Endothelial cell of umbilical vein (primary cell): ENCODE measurements around the gene CD320. TPM values are rescaled to one million over a fixed set of nuclear protein-coding genes. Genes with fewer than 3 reads are reported as not detected.

ENCODE experiments used
- BruUV-seq: library from RNA; stranded (reverse); fragments of 400-500 nt; replicated peaks from 2 replicates; lab custom pipeline; 2021; lab: Mats Ljungman, UMichigan
- CTCF ChIA-PET: fragments of 300-600, 350-600 bp; sonication (Branson Sonifier 250); formaldehyde crosslinking; loops from one replicate; lab custom pipeline; 2021; ENCODE audit warnings: antibody characterized with exemption, inconsistent platforms; lab: Charles Lee
- POLR2A ChIA-PET: fragments of 300-600, 350-600 bp; sonication (Branson Sonifier 250); formaldehyde crosslinking; loops from one replicate; lab custom pipeline; 2021; ENCODE audit warnings: antibody characterized with exemption, inconsistent platforms; lab: Charles Lee
- DNase-seq: peaks from one replicate; pipeline ENCODE4 v3.0.0-alpha.2; 2011; ENCODE audit warnings: low read depth, low spot score
- FAIRE-seq: peaks from 2 replicates; lab custom pipeline; 2011; peaks lifted over from hg19 to GRCh38; lab: Jason Lieb, UNC
- H2AFZ ChIP-seq: 2 replicates; pipeline ENCODE4 v1.6.0; 2012; ENCODE audit warnings: low read depth, low read length, control low read depth, inconsistent platforms
- H3K27ac ChIP-seq: 2 replicates; pipeline ENCODE4 v1.5.1; 2011; ENCODE audit warnings: low read depth, mild to moderate bottlenecking, control low read depth, low read length, moderate library complexity; ENCODE audit not compliant: insufficient read depth
- H3K27me3 ChIP-seq, 2 experiments: 2 replicates each; pipeline versions ENCODE4 v1.6.0 to v1.6.1; 2011; ENCODE audit warnings: low read length in 2 of 2, mixed read lengths in 1 of 2; ENCODE audit not compliant: control insufficient read depth in 2 of 2, insufficient read depth in 2 of 2
- H3K36me3 ChIP-seq, 2 experiments: 2 replicates in 1 of 2; 3 replicates in 1 of 2; pipeline ENCODE4 v1.5.1; 2011; ENCODE audit warnings: low read length in 2 of 2, mild to moderate bottlenecking in 1 of 2, moderate library complexity in 1 of 2; ENCODE audit not compliant: control insufficient read depth in 2 of 2, insufficient read depth in 2 of 2; ENCODE audit errors: extremely low read depth in 1 of 2
- H3K4me1 ChIP-seq: 3 replicates; pipeline ENCODE4 v1.5.1; 2011; ENCODE audit warnings: mild to moderate bottlenecking, low read length; ENCODE audit not compliant: control insufficient read depth, insufficient read depth; ENCODE audit errors: extremely low read depth
- H3K4me2 ChIP-seq: 2 replicates; pipeline ENCODE4 v1.6.1; 2011; ENCODE audit warnings: low read length, control low read depth, mixed read lengths; ENCODE audit not compliant: insufficient read depth
- H3K4me3 ChIP-seq, 3 experiments: fragments of 200-600 bp in 1 of 3; sonication (generic), shearing (Covaris generic) in 1 of 3; replicated peaks in 1 of 3; 2 replicates each; pipeline ENCODE4 v1.5.1; 2011 to 2016; ENCODE audit warnings: control low read depth in 3 of 3, low read length in 3 of 3, mild to moderate bottlenecking in 2 of 3, inconsistent platforms in 1 of 3, low read depth in 1 of 3, moderate library complexity in 1 of 3; ENCODE audit not compliant: insufficient read depth in 1 of 3
- H3K79me2 ChIP-seq: 2 replicates; pipeline ENCODE4 v1.6.0; 2012; ENCODE audit warnings: low read length, inconsistent platforms; ENCODE audit not compliant: control insufficient read depth, insufficient read depth
- H3K9ac ChIP-seq: replicated peaks from 2 replicates; pipeline ENCODE3; 2011; ENCODE audit warnings: low read length, control low read depth; ENCODE audit not compliant: insufficient read depth; ENCODE audit errors: extremely low read depth
- H3K9me1 ChIP-seq: replicated peaks from 3 replicates; pipeline ENCODE4 v1.6.0; 2011; ENCODE audit warnings: mild to moderate bottlenecking, low read length; ENCODE audit not compliant: control insufficient read depth, insufficient read depth; ENCODE audit errors: extremely low read depth
- H3K9me3 ChIP-seq: replicated peaks from 2 replicates; pipeline ENCODE4 v1.5.1; 2012; ENCODE audit warnings: low read length, inconsistent platforms; ENCODE audit not compliant: control insufficient read depth, insufficient read depth
- H4K20me1 ChIP-seq: replicated peaks from 2 replicates; pipeline ENCODE3; 2011; ENCODE audit warnings: mild to moderate bottlenecking, low read length; ENCODE audit not compliant: control insufficient read depth, insufficient read depth; ENCODE audit errors: extremely low read depth
- EZH2 ChIP-seq: IDR thresholded peaks from 2 replicates; pipeline ENCODE4 v1.6.1; 2012; ENCODE audit warnings: borderline replicate concordance, low read depth, mild to moderate bottlenecking, moderate library complexity, low read length, inconsistent platforms; ENCODE audit not compliant: severe bottlenecking
- FOS ChIP-seq: IDR thresholded peaks from 2 replicates; pipeline ENCODE4 v1.6.1; 2011; ENCODE audit warnings: mild to moderate bottlenecking, low read length, moderate library complexity, borderline replicate concordance; ENCODE audit not compliant: insufficient read depth
- GATA2 ChIP-seq: IDR thresholded peaks from 2 replicates; pipeline ENCODE4 v1.7.0; 2011; ENCODE audit warnings: low read depth, mild to moderate bottlenecking, moderate library complexity, mixed read lengths, low read length; ENCODE audit not compliant: insufficient read length, insufficient read depth
- JUN ChIP-seq: IDR thresholded peaks from 2 replicates; pipeline ENCODE4 v1.6.1; 2011; ENCODE audit warnings: borderline replicate concordance, low read depth; ENCODE audit not compliant: insufficient read length, insufficient read depth
- MYC ChIP-seq: IDR thresholded peaks from one replicate; pipeline ENCODE4 v1.6.1; 2011; ENCODE audit warnings: mild to moderate bottlenecking, low read depth, low read length
- POLR2A ChIP-seq: IDR thresholded peaks from 2 replicates; pipeline ENCODE4 v1.6.1; 2012; ENCODE audit warnings: low read depth, mild to moderate bottlenecking, control low read depth, low read length
- POLR2AphosphoS5 ChIP-seq: IDR thresholded peaks from 2 replicates; pipeline ENCODE4 v1.6.1; 2012; ENCODE audit warnings: low read depth, mild to moderate bottlenecking, control low read depth, low read length, moderate library complexity; ENCODE audit not compliant: insufficient read depth
- dilution Hi-C: fragments of 300-500 bp; cut with MboI; formaldehyde crosslinking; loops from one replicate; pipeline ENCODE4 v1.15.0; 2019; ENCODE audit warnings: low sequenced_read_pairs; ENCODE audit not compliant: extremely low pct_ligation_motif_present
- intact Hi-C: fragments of 100-400 bp; cut with micrococcal nuclease; formaldehyde crosslinking; loops from one replicate; pipeline ENCODE4 v1.10.0; 2022
- polyA plus RNA-seq, 4 experiments: library from polyadenylated mRNA; depleted of rRNA in 3 of 4; stranded (reverse) in 3 of 4; unstranded in 1 of 4; fragments of >200 nt; gene quantifications; 2 replicates each; pipeline versions ENCODE4 v1.2.1 to v1.2.3, GENCODE V29; 2011 to 2012; ENCODE audit warnings: missing spikeins in 1 of 4
- total RNA-seq: library from RNA; stranded (reverse); gene quantifications from 2 replicates; pipeline ENCODE4 v1.2.3, GENCODE V29; 2021
- TF ChIP-seq, protein P1 (sequence below): IDR thresholded peaks from 2 replicates; pipeline ENCODE4 v1.6.1; 2011; ENCODE audit not compliant: insufficient read depth, insufficient read length
- TF ChIP-seq, protein P2 (sequence below), 2 donors: IDR thresholded peaks; 1 replicate in 1 of 2; 2 replicates in 1 of 2; pipeline ENCODE4 v1.5.1; 2011; ENCODE audit warnings: low read length in 2 of 2, mild to moderate bottlenecking in 2 of 2, moderate library complexity in 2 of 2, control low read depth in 1 of 2, inconsistent platforms in 1 of 2, low read depth in 1 of 2; ENCODE audit not compliant: insufficient read depth in 1 of 2; ENCODE audit errors: extremely low read depth in 1 of 2

Gene CD320
- total and polyA plus RNA-seq, 2 donors (not counting 3 experiments of a cell fraction or from before 2014, with no cell fraction given) = 84.9 to 190 TPM

DNA sequence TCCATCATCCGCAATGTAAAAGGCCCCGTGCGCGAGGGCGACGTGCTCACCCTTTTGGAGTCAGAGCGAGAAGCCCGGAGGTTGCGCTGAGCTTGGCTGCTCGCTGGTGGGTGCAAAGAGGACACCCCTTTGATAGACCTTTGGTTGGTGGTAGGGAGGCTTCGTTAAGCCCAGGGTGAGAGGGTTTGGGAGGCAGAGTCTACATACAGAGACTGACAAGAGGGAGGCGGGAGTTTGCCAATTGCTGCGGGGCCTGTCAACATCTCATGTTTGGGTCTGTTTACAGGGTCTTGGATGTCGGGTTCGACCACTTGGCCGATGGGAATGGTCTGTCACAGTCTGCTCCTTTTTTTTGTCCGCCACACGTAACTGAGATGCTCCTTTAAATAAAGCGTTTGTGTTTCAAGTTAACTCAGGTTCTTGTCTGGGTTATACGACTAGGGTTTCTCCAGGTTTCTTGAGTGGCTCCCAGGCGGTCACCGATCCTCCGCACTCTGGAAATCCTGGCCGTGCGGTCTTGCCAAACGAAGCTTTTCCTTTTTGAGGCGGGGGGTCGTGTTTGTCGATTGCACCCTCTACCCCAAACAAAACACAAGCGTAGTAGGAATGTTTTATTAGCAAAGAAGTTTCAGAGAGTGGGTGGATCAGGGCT lies 14.0 kb upstream of the CD320 start:
- Histone ChIP-seq H3K79me2 (peaks cover 32% of the 10 kb centered on the region), H3K27me3 (no peaks in the 10 kb centered on the region), H2AFZ (no peak overlapping the region), H3K9me1 (no peaks in the 10 kb centered on the region), H3K4me2 (peak overlapping the region; percentile 72), H3K4me1 (peaks cover 24% of the 10 kb centered on the region), H3K4me3 (peak overlapping the region; percentile 83 to 95 (median 92)), H3K27ac (peak overlapping the region; percentile 70), H3K36me3 (peaks cover 3 to 5% of the 10 kb centered on the region in 2 experiments), H3K9ac (peak overlapping the region; percentile 95), H4K20me1 (no peaks in the 10 kb centered on the region), H3K9me3 (no peaks in the 10 kb centered on the region)
- dilution Hi-C loops = no loop called here
- BruUV-seq = no TSS peak
- POLR2A ChIA-PET = interaction anchor here (0.9 kb wide), 1 partner anchor 102 kb away, joined by 5 read pairs; no protein-coding TSS in a partner anchor
- CTCF ChIA-PET = no interaction called here
- intact Hi-C loops = loop anchor here (1.0 to 2.0 kb wide), 2 partner anchors 14 to 21 kb away; partner anchors contain the start of genes CD320 and KANK3
- FAIRE-seq (peak; percentile 47), DNase-seq (no peak)
- TF ChIP-seq JUN (no peak), GATA2 (no peak), EZH2 (no peak), FOS (no peak), MYC (no peak), POLR2A (no peak), POLR2AphosphoS5 (no peak)
- TF ChIP-seq, protein P1, sequence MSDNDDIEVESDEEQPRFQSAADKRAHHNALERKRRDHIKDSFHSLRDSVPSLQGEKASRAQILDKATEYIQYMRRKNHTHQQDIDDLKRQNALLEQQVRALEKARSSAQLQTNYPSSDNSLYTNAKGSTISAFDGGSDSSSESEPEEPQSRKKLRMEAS = no peak
- TF ChIP-seq, protein P2, sequence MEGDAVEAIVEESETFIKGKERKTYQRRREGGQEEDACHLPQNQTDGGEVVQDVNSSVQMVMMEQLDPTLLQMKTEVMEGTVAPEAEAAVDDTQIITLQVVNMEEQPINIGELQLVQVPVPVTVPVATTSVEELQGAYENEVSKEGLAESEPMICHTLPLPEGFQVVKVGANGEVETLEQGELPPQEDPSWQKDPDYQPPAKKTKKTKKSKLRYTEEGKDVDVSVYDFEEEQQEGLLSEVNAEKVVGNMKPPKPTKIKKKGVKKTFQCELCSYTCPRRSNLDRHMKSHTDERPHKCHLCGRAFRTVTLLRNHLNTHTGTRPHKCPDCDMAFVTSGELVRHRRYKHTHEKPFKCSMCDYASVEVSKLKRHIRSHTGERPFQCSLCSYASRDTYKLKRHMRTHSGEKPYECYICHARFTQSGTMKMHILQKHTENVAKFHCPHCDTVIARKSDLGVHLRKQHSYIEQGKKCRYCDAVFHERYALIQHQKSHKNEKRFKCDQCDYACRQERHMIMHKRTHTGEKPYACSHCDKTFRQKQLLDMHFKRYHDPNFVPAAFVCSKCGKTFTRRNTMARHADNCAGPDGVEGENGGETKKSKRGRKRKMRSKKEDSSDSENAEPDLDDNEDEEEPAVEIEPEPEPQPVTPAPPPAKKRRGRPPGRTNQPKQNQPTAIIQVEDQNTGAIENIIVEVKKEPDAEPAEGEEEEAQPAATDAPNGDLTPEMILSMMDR (IDR thresholded peaks at IDR 0.05; ENCODE audit: extremely low read depth in 1 of 2, insufficient read depth in 1 of 2, low read depth in 1 of 2, low read length in 2 of 2) = no peak
